Urothelium cell line (cell line): ENCODE measurements around the gene TTL.
"Not testable (repeated sequence)": the region's sequence is repeated elsewhere in the genome, so short reads cannot be mapped to it uniquely, and the experiment has no call there.

ENCODE experiments used
- DNase-seq: peaks from one replicate; pipeline ENCODE4 v3.0.0; 2011; ENCODE audit warnings: low spot score, mixed read lengths
- FAIRE-seq: peaks from 2 replicates; lab custom pipeline; 2011; peaks lifted over from hg19 to GRCh38; lab: Jason Lieb, UNC

TTL gene

GRCh38 chr2:112481528-112482233 lies at the start of gene TTL:
Gene TTL, plus strand, starts transcription at chr2:112482156. Its CDS starts 189 bp downstream, at chr2:112482345.
- DNase-seq (peak; percentile 89), FAIRE-seq (no peak)

- not testable (repeated sequence) for DNase-seq, FAIRE-seq
Observed at GRCh38 chr2:112432390-112432734, 49.6 kb upstream of the TTL start.

GRCh38 chr2:112432735-112433479 lies 49.0 kb upstream of the TTL start:
- not testable (repeated sequence) for FAIRE-seq, DNase-seq

GRCh38 chr2:112433480-112433879 lies 48.5 kb upstream of the TTL start, which contains the start of gene RGPD8:
Gene RGPD8, minus strand, starts transcription at chr2:112433645. Its CDS starts 192 bp downstream, at chr2:112433453.
- DNase-seq, FAIRE-seq: not testable (repeated sequence)

- DNase-seq (no peak), FAIRE-seq (no peak)
Observed at GRCh38 chr2:112433932-112434730, 47.8 kb upstream of the TTL start.

- DNase-seq, FAIRE-seq: not testable (repeated sequence)
Observed at GRCh38 chr2:112434890-112435715, 46.9 kb upstream of the TTL start.

- DNase-seq, FAIRE-seq: not testable (repeated sequence)
Observed at GRCh38 chr2:112435716-112436431, 46.1 kb upstream of the TTL start.

GRCh38 chr2:112436993-112437392 lies 45.0 kb upstream of the TTL start:
- FAIRE-seq, DNase-seq: not testable (repeated sequence)

- not testable (repeated sequence) for FAIRE-seq, DNase-seq
Observed at GRCh38 chr2:112437405-112437831, 44.5 kb upstream of the TTL start.

- DNase-seq, FAIRE-seq: not testable (repeated sequence)
Observed at GRCh38 chr2:112438603-112439261, 43.2 kb upstream of the TTL start.

GRCh38 chr2:112444256-112444655 lies 37.7 kb upstream of the TTL start:
- not testable (repeated sequence) for FAIRE-seq

GRCh38 chr2:112449854-112450253 lies 32.1 kb upstream of the TTL start:
- no peak for DNase-seq
- no peak for FAIRE-seq

More at GRCh38 chr2:112444256-112444655, 37.7 kb upstream of the TTL start:
- not testable (repeated sequence) for DNase-seq

- DNase-seq (no peak), FAIRE-seq (no peak)
Observed at GRCh38 chr2:112451317-112451716, 30.6 kb upstream of the TTL start.

GRCh38 chr2:112454586-112454985 lies 27.4 kb upstream of the TTL start:
- FAIRE-seq (no peak), DNase-seq (no peak)

- FAIRE-seq (no peak), DNase-seq (no peak)
Observed at GRCh38 chr2:112459372-112459771, 22.6 kb upstream of the TTL start.

GRCh38 chr2:112462178-112462577 lies 19.8 kb upstream of the TTL start:
- FAIRE-seq: no peak
- DNase-seq: no peak

GRCh38 chr2:112463256-112463655 lies 18.7 kb upstream of the TTL start:
- no peak for FAIRE-seq
- no peak for DNase-seq

GRCh38 chr2:112465382-112465781 lies 16.6 kb upstream of the TTL start:
- FAIRE-seq: no peak
- DNase-seq: no peak
